Gastrocnemius medialis (tissue), 4 donors: Measurements from ENCODE around the gene UNC13B. TPM values are rescaled to one million over a fixed set of nuclear protein-coding genes. Genes with fewer than 3 reads are reported as not detected.
A peak's percentile ranks its signal among the peaks of the same experiment; 100 is the strongest.

Source experiments
- ATAC-seq, 2 donors: fragments of 150-250 bp; one replicate each; pipeline ENCODE4 v1.9.1; 2016
- DNase-seq, 2 donors: peaks; one replicate each; pipeline ENCODE4 v3.0.0-alpha.2; 2019
- H3K27ac ChIP-seq, 4 donors: fragments of 200-600 bp; sonication (generic); 1 replicate in 1 of 4; 2 replicates in 3 of 4; pipeline ENCODE4 v1.5.1; 2016 to 2018; ENCODE audit warnings: mild to moderate bottlenecking in 2 of 4, moderate library complexity in 1 of 4
- H3K27me3 ChIP-seq, 3 donors: fragments of 200-600 bp; sonication (generic) in 2 of 3; 1 replicate in 1 of 3; 2 replicates in 2 of 3; pipeline versions ENCODE4 v1.5.1 to v1.6.0; 2016 to 2019; ENCODE audit warnings: mild to moderate bottlenecking in 1 of 3, moderate library complexity in 1 of 3
- H3K36me3 ChIP-seq, 2 donors: fragments of 200-600 bp; sonication (generic) in 1 of 2; one replicate each; pipeline ENCODE4 v1.5.1; 2017 to 2018
- H3K4me1 ChIP-seq, 2 donors: fragments of 200-600 bp; sonication (generic) in 1 of 2; one replicate each; pipeline ENCODE4 v1.5.1; 2016 to 2017; ENCODE audit warnings: mild to moderate bottlenecking in 2 of 2
- H3K4me3 ChIP-seq, 4 donors: fragments of 200-600 bp; sonication (generic) in 3 of 4; 1 replicate in 1 of 4; 2 replicates in 3 of 4; pipeline ENCODE4 v1.5.1; 2016 to 2019; ENCODE audit warnings: mild to moderate bottlenecking in 2 of 4
- H3K9me3 ChIP-seq, 3 donors: fragments of 200-600 bp; sonication (generic) in 2 of 3; 1 replicate in 1 of 3; 2 replicates in 2 of 3; pipeline ENCODE4 v1.5.1; 2016 to 2019
- POLR2A ChIP-seq, 2 donors: fragments of 450-650 bp; IDR thresholded peaks; one replicate each; pipeline ENCODE4 v1.6.1; 2017; ENCODE audit warnings: antibody characterized with exemption in 2 of 2, mild to moderate bottlenecking in 2 of 2, moderate library complexity in 2 of 2
- in situ Hi-C, 4 donors: fragments of 200-750 bp; cut with MboI; loops; one replicate each; pipeline versions ENCODE4 v1.15.0 to v1.8.0; 2017; ENCODE audit warnings: low sequenced_read_pairs in 4 of 4
- intact Hi-C: fragments of 100-400 bp; cut with DNase I; formaldehyde crosslinking; loops from one replicate; pipeline ENCODE4 v1.15.1; 2023; ENCODE audit warnings: low total_unique reads
- total RNA-seq, 4 donors: library from RNA; depleted of rRNA; stranded (reverse); fragments of >200 nt; gene quantifications; one replicate each; pipeline versions ENCODE4 v1.1.0 to v1.2.3, GENCODE V29; 2016
- TF ChIP-seq, protein P1 (sequence below), 5 experiments: fragments of 450-650 bp in 3 of 5; fragments of 200-600 bp in 2 of 5; sonication (generic) in 2 of 5; IDR thresholded peaks in 4 of 5; conservative IDR thresholded peaks in 1 of 5; 1 replicate in 4 of 5; 2 replicates in 1 of 5; pipeline ENCODE4 v1.5.1; 2016 to 2019; ENCODE audit warnings: antibody characterized with exemption in 5 of 5, mild to moderate bottlenecking in 3 of 5, moderate library complexity in 3 of 5

UNC13B gene
- total RNA-seq, 4 donors from 2014 or later, result 7.5 to 17.5 (median 13.1) TPM

DNA sequence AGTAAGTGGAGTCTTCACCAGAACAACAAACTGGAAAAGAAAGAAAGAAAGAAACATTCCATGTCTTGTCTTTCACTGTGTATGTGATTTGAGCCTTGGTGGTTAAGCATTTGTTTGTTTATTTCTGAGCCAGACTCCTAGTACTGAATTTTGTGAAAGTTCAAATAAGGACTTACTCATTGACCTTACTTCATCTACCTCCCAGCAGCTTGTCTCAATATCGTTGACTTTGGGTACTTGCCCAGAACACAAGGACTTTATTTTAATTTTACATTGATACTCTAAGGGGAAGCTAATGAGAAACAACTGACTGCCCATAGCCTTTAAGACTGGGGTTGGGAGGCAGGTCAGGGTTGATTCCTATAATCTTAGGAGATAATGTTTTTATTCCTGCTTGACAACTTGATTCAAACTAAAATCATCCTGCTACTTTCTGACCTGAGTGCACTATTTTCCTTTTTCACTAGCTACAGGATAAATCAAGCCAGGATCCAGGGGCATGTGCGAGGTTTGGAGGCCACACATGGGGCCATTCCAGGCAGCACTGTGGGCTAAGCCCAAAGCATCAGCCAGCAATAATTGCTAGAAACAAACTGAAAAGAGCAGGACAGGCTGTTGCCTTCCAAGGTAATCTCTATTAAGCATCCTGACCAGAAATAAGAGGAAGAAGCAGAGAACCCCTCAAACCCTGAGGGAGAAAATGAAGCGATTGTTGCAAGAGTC lies 189.2 kb downstream of the UNC13B start:
- Histone ChIP-seq H3K36me3 (no peaks in the 10 kb centered on the region), H3K4me3 (no peak overlapping the region), H3K9me3 (no peaks in the 10 kb centered on the region), H3K27me3 (no peaks in the 10 kb centered on the region), H3K4me1 (peaks cover 8 to 18% of the 10 kb centered on the region in 2 donors), H3K27ac (peak overlapping the region; percentile 4 to 60 (median 33))
- ATAC-seq, result no peak
- intact Hi-C loops (loop anchor here (2.0 kb wide), 1 partner anchor 20 kb away; no protein-coding TSS in a partner anchor), in situ Hi-C loops (no loop called here)
- DNase-seq, result no peak
- TF ChIP-seq, protein P1, sequence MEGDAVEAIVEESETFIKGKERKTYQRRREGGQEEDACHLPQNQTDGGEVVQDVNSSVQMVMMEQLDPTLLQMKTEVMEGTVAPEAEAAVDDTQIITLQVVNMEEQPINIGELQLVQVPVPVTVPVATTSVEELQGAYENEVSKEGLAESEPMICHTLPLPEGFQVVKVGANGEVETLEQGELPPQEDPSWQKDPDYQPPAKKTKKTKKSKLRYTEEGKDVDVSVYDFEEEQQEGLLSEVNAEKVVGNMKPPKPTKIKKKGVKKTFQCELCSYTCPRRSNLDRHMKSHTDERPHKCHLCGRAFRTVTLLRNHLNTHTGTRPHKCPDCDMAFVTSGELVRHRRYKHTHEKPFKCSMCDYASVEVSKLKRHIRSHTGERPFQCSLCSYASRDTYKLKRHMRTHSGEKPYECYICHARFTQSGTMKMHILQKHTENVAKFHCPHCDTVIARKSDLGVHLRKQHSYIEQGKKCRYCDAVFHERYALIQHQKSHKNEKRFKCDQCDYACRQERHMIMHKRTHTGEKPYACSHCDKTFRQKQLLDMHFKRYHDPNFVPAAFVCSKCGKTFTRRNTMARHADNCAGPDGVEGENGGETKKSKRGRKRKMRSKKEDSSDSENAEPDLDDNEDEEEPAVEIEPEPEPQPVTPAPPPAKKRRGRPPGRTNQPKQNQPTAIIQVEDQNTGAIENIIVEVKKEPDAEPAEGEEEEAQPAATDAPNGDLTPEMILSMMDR (IDR thresholded peaks at IDR 0.05 in 4 of 5, conservative IDR thresholded peaks at IDR 0.05 in 1 of 5), result no peak
- no peak for TF ChIP-seq POLR2A (IDR thresholded peaks at IDR 0.05)

DNA sequence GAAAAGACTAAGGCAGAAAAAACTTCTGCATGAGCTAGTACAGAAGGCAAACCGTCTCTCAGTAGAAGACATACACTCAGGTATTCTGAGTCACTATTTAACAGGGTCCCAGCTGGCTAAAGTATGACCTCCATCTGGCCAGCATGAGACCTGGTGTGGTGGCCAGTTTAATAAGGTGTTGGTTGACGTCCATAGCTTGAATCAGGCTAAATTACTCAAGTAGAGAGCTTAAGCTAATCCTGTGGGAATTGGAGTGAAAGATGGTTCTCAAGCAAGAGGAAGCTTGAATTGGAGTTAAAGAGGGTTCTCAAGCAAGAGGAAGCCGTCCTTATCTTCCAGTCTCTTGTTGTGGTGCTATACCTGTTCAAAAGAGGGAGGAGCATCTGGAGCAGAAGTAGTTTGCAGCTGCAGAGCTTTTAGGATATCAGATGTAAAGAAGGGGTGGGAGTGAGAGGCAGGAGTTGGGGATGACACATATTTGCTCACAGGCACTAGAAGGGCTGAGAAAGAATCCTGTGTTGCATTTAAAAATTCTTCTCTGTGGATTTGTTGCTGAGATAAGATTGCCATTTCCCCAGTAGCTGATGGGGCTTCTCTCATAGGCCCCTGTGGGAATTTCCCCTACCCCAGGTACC lies 192.0 kb downstream of the UNC13B start:
- ATAC-seq (no peak), DNase-seq (no peak)
- Histone ChIP-seq H3K27me3 (no peaks in the 10 kb centered on the region), H3K36me3 (no peaks in the 10 kb centered on the region), H3K9me3 (no peaks in the 10 kb centered on the region), H3K4me3 (no peak overlapping the region), H3K27ac (peak overlapping the region in 1 of 4 donors; percentile 8), H3K4me1 (peaks cover 15 to 41% of the 10 kb centered on the region in 2 donors)
- no peak for TF ChIP-seq POLR2A (IDR thresholded peaks at IDR 0.05)
- TF ChIP-seq, protein P1 (IDR thresholded peaks at IDR 0.05 in 4 of 5, conservative IDR thresholded peaks at IDR 0.05 in 1 of 5), result no peak
- in situ Hi-C loops (no loop called here), intact Hi-C loops (no loop called here)

DNA sequence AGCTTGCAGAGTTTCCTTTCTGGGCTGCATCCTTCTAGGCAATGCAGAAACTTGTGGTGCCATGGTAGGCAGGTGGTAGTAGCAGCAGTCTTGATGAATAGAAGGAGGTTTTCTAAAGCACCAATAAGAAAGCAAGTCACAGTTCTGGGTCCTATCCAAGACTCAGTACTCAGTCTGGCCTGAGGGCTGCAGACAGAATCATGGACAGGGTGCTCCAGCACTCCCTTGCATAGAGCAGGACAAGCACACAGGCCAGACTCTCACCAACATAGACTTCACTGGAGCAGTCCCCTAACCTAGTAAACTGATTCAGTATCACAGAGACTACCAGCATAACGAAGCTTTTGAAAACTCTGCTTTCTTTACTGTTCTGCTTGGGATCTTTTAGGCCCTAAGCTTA lies 194.1 kb downstream of the UNC13B start:
- Histone ChIP-seq H3K9me3 (no peaks in the 10 kb centered on the region), H3K4me3 (no peak overlapping the region), H3K27ac (peak overlapping the region in 3 of 4 donors; percentile 23 to 79 (median 54)), H3K4me1 (peaks cover 7 to 32% of the 10 kb centered on the region in 2 donors), H3K36me3 (no peaks in the 10 kb centered on the region), H3K27me3 (no peaks in the 10 kb centered on the region)
- DNase-seq, result no peak
- intact Hi-C loops, result no loop called here
- in situ Hi-C loops, result no loop called here
- TF ChIP-seq, protein P1 (IDR thresholded peaks at IDR 0.05 in 4 of 5, conservative IDR thresholded peaks at IDR 0.05 in 1 of 5), result no peak
- no peak for TF ChIP-seq POLR2A (IDR thresholded peaks at IDR 0.05)
- ATAC-seq, result no peak

DNA sequence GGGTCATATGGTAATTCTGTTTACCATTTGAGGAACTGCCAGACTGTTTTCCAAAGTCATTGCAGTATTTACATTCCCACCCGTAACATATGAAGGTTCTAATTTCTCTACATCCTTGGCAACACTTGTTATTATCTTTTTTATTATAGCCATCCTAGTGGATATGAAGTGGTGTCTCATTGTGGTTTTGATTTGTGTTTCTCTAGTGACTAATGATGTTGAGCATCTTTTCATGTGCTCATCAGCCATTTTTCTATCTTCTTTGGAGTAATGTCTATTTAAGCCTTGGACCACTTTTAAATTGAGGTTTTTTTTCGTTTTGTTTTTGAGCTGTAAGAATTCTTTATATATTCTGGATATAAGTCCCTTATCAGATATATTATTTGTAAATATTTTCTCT lies 195.3 kb downstream of the UNC13B start:
- intact Hi-C loops, result no loop called here
- no peak for TF ChIP-seq POLR2A (IDR thresholded peaks at IDR 0.05)
- TF ChIP-seq, protein P1 (IDR thresholded peaks at IDR 0.05 in 4 of 5, conservative IDR thresholded peaks at IDR 0.05 in 1 of 5), result no peak
- in situ Hi-C loops, result no loop called here
- H3K27ac ChIP-seq, result peak overlapping the region; percentile 14 to 79 (median 36)
- ATAC-seq (no peak), DNase-seq (no peak)
- H3K36me3 ChIP-seq, result no peaks in the 10 kb centered on the region
- H3K4me1 ChIP-seq, result peaks cover 7 to 32% of the 10 kb centered on the region in 2 donors
- no peak overlapping the region for H3K4me3 ChIP-seq
- no peaks in the 10 kb centered on the region for H3K27me3 ChIP-seq
- no peaks in the 10 kb centered on the region for H3K9me3 ChIP-seq
